Measurements from ENCODE around the gene FBXO17. TPM values are rescaled to one million over a fixed set of nuclear protein-coding genes. Genes with fewer than 3 reads are reported as not detected.

The FBXO17 gene
- total and polyA plus RNA-seq, 2 of the 13 experiments (the other 11 are each of a cell fraction or from before 2014, with no cell fraction given), result 22.1 to 58.7 TPM

DNA sequence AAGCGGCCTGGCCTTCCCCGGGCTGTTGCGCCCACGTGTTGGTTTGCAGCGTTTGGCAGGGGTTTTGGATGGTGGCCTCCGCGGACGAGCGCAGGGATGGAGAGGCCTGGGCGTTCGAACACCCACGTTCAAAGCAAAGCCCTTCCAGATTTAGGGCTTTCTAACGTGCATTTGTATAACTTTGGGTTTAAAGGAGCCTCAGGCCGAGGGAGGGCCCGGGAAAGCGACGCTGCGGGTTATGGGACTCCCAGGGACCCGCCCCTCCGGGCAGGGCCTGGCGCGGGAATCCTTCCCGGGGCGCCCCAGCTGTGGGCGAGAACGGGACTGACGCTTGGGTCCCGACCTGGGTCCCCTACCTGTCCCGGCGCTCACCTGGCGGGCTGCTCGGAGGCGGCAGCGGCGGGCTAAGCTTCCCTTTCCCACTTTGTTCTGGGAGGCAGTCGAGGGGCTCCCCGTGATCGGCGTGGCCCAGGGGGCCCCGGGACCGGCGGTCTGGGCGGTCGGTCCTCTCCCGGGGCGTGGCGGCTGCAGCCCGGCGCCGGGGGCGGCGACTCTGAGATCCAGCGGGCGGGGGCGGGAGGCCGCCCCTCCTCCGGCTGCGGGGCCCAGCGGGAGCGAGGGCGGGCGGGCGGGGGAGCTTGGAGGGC, at the start of gene FBXO17 (continued):
- peak; percentile 23; the same call in 1 of the 2 replicates for TF ChIP-seq ZNF512B (CRISPR knock-in tag; IDR thresholded peaks at IDR 0.05; ENCODE audit: borderline replicate concordance)
- TF ChIP-seq NPAS2 (CRISPR knock-in tag; IDR thresholded peaks at IDR 0.05; ENCODE audit: borderline replicate concordance), result no peak
- TF ChIP-seq ZNF770 (CRISPR knock-in tag; IDR thresholded peaks at IDR 0.05), result no peak
- TF ChIP-seq LBX2 (CRISPR knock-in tag; IDR thresholded peaks at IDR 0.05; ENCODE audit: borderline replicate concordance), result no peak
- TF ChIP-seq ZNF761 (CRISPR knock-in tag; conservative IDR thresholded peaks at IDR 0.05), result no peak
- peak; percentile 33; the same call in 1 of the 2 replicates for TF ChIP-seq TAF1 (CRISPR knock-in tag; IDR thresholded peaks at IDR 0.05)
- no peak for TF ChIP-seq ZNF431 (CRISPR knock-in tag; IDR thresholded peaks at IDR 0.05; ENCODE audit: borderline replicate concordance, low read depth)
- TF ChIP-seq CEBPG (CRISPR knock-in tag; IDR thresholded peaks at IDR 0.05), result no peak
- no peak for TF ChIP-seq ZSCAN22 (CRISPR knock-in tag; IDR thresholded peaks at IDR 0.05)
- no peak for TF ChIP-seq NFE2L1 (CRISPR knock-in tag; IDR thresholded peaks at IDR 0.05; ENCODE audit: borderline replicate concordance)
- TF ChIP-seq SALL2 (CRISPR knock-in tag; IDR thresholded peaks at IDR 0.05), result no peak
- TF ChIP-seq ZNF251 (CRISPR knock-in tag; IDR thresholded peaks at IDR 0.05), result no peak
- TF ChIP-seq ZNF235 (CRISPR knock-in tag; IDR thresholded peaks at IDR 0.05; ENCODE audit: borderline replicate concordance), result no peak
- peak; percentile 78 for TF ChIP-seq PHF8 (CRISPR knock-in tag; IDR thresholded peaks at IDR 0.05)
- no peak for TF ChIP-seq SKI (IDR thresholded peaks at IDR 0.05; ENCODE audit: partially characterized antibody)
- TF ChIP-seq, protein P1, sequence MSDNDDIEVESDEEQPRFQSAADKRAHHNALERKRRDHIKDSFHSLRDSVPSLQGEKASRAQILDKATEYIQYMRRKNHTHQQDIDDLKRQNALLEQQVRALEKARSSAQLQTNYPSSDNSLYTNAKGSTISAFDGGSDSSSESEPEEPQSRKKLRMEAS (IDR thresholded peaks at IDR 0.05), result peak; percentile 88
- TF ChIP-seq, protein P2, sequence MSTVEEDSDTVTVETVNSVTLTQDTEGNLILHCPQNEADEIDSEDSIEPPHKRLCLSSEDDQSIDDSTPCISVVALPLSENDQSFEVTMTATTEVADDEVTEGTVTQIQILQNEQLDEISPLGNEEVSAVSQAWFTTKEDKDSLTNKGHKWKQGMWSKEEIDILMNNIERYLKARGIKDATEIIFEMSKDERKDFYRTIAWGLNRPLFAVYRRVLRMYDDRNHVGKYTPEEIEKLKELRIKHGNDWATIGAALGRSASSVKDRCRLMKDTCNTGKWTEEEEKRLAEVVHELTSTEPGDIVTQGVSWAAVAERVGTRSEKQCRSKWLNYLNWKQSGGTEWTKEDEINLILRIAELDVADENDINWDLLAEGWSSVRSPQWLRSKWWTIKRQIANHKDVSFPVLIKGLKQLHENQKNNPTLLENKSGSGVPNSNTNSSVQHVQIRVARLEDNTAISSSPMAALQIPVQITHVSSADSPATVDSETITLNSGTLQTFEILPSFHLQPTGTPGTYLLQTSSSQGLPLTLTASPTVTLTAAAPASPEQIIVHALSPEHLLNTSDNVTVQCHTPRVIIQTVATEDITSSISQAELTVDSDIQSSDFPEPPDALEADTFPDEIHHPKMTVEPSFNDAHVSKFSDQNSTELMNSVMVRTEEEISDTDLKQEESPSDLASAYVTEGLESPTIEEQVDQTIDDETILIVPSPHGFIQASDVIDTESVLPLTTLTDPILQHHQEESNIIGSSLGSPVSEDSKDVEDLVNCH (CRISPR knock-in tag; IDR thresholded peaks at IDR 0.05), result no peak
- TF ChIP-seq ZNF256 (CRISPR knock-in tag; conservative IDR thresholded peaks at IDR 0.05), result peak; percentile 27; the same call in 1 of the 2 replicates
- no peak for TF ChIP-seq NCOA1 (CRISPR knock-in tag; IDR thresholded peaks at IDR 0.05)
- TF ChIP-seq ZNF441 (CRISPR knock-in tag; IDR thresholded peaks at IDR 0.05; ENCODE audit: borderline replicate concordance), result no peak
- TF ChIP-seq KAT7 (CRISPR knock-in tag; IDR thresholded peaks at IDR 0.05; ENCODE audit: borderline replicate concordance), result no peak
- TF ChIP-seq ZNF460 (CRISPR knock-in tag; IDR thresholded peaks at IDR 0.05; ENCODE audit: borderline replicate concordance), result no peak
- TF ChIP-seq SYNCRIP (IDR thresholded peaks at IDR 0.05; ENCODE audit: insufficient read depth, low read depth, low read length), result no peak
